IMR-90 (cell line): ENCODE data around the gene GNB1L. TPM values are rescaled to one million over a fixed set of nuclear protein-coding genes. Genes with fewer than 3 reads are reported as not detected.

ENCODE experiments used
- ATAC-seq: fragments of 200-7000 bp; cut with Tn5 transposase; 2 replicates; pipeline ENCODE4 v1.9.1; 2020; ENCODE audit warnings: low read depth, mild to moderate bottlenecking, moderate library complexity
- BruUV-seq: library from RNA; stranded (reverse); fragments of 400-500 nt; replicated peaks from 2 replicates; lab custom pipeline; 2021; lab: Mats Ljungman, UMichigan
- CTCF ChIA-PET: fragments of 300-600 bp; formaldehyde crosslinking; extraction: SDS; loops from one replicate; lab custom pipeline; 2021; ENCODE audit warnings: antibody characterized with exemption; lab: Yijun Ruan, JAX
- POLR2A ChIA-PET: fragments of 300-600 bp; sonication (Branson Sonifier 250); formaldehyde crosslinking; loops from one replicate; lab custom pipeline; 2022; ENCODE audit warnings: antibody characterized with exemption; ENCODE audit not compliant: unreplicated experiment; lab: Charles Lee
- DNase-seq: peaks from one replicate; pipeline ENCODE4 v3.0.0; 2013
- H2AFZ ChIP-seq: replicated peaks from 2 replicates; pipeline ENCODE3; 2013; ENCODE audit warnings: low read length, mild to moderate bottlenecking; ENCODE audit not compliant: poor library complexity
- H2AK5ac ChIP-seq: 2 replicates; pipeline ENCODE4 v1.6.1; 2013; ENCODE audit warnings: low read depth, low read length, inconsistent platforms
- H2AK9ac ChIP-seq: replicated peaks from 2 replicates; pipeline ENCODE3; 2013; ENCODE audit warnings: mild to moderate bottlenecking, low read depth, low read length, moderate library complexity; ENCODE audit not compliant: poor library complexity
- H2BK120ac ChIP-seq: 2 replicates; pipeline ENCODE4 v1.6.1; 2013; ENCODE audit warnings: low read depth, low read length, inconsistent platforms
- H2BK15ac ChIP-seq: 3 replicates; pipeline ENCODE4 v1.6.1; 2013; ENCODE audit warnings: low read depth, low read length, inconsistent platforms
- H2BK20ac ChIP-seq: 2 replicates; pipeline ENCODE4 v1.6.1; 2013; ENCODE audit warnings: low read depth, mild to moderate bottlenecking, inconsistent platforms, low read length, moderate library complexity
- H2BK5ac ChIP-seq: 2 replicates; pipeline ENCODE4 v1.6.1; 2013; ENCODE audit warnings: mild to moderate bottlenecking, low read depth, low read length, inconsistent platforms; ENCODE audit not compliant: poor library complexity, severe bottlenecking
- H3K14ac ChIP-seq: replicated peaks from 2 replicates; pipeline ENCODE4 v1.6.1; 2013; ENCODE audit warnings: low read depth, low read length, inconsistent platforms
- H3K18ac ChIP-seq: 2 replicates; pipeline ENCODE4 v1.6.1; 2013; ENCODE audit warnings: low read depth, low read length, control low read depth
- H3K23ac ChIP-seq: 2 replicates; pipeline ENCODE4 v1.6.1; 2013; ENCODE audit warnings: low read depth, low read length, inconsistent platforms
- H3K27ac ChIP-seq: 2 replicates; pipeline ENCODE4 v1.5.1; 2013; ENCODE audit warnings: mild to moderate bottlenecking, control low read depth, low read length; ENCODE audit not compliant: insufficient read depth
- H3K27me3 ChIP-seq: 2 replicates; pipeline ENCODE4 v1.6.1; 2013; ENCODE audit warnings: low read length; ENCODE audit not compliant: control insufficient read depth, insufficient read depth
- H3K36me3 ChIP-seq: 2 replicates; pipeline ENCODE4 v1.6.1; 2013; ENCODE audit warnings: low read length, mixed read lengths; ENCODE audit not compliant: control insufficient read depth, insufficient read depth
- H3K4ac ChIP-seq: 2 replicates; pipeline ENCODE4 v1.6.1; 2013; ENCODE audit warnings: low read depth, low read length, inconsistent platforms
- H3K4me1 ChIP-seq: 2 replicates; pipeline ENCODE4 v1.6.1; 2013; ENCODE audit warnings: low read length, mixed read lengths; ENCODE audit not compliant: control insufficient read depth, insufficient read depth
- H3K4me2 ChIP-seq: 2 replicates; pipeline ENCODE4 v1.6.1; 2013; ENCODE audit warnings: low read depth, mild to moderate bottlenecking, control low read depth, low read length, moderate library complexity
- H3K4me3 ChIP-seq: 2 replicates; pipeline ENCODE4 v1.5.1; 2013; ENCODE audit warnings: low read depth, mild to moderate bottlenecking, control low read depth, low read length, moderate library complexity; ENCODE audit not compliant: insufficient read depth
- H3K56ac ChIP-seq: 2 replicates; pipeline ENCODE4 v1.6.1; 2013; ENCODE audit warnings: low read length, inconsistent platforms; ENCODE audit not compliant: insufficient read depth; ENCODE audit errors: extremely low read depth
- H3K79me1 ChIP-seq, 2 experiments: 2 replicates each; pipeline ENCODE4 v1.6.1; 2013; ENCODE audit warnings: low read length in 2 of 2, inconsistent platforms in 1 of 2, low read depth in 1 of 2
- H3K9ac ChIP-seq: 2 replicates; pipeline ENCODE4 v1.6.1; 2013; ENCODE audit warnings: low read depth, low read length, control low read depth
- H3K9me1 ChIP-seq: 2 replicates; pipeline ENCODE4 v1.6.1; 2013; ENCODE audit warnings: low read length, inconsistent platforms; ENCODE audit not compliant: insufficient read depth
- H3K9me3 ChIP-seq: 2 replicates; pipeline ENCODE4 v1.6.1; 2013; ENCODE audit warnings: low read length; ENCODE audit not compliant: control insufficient read depth, insufficient read depth
- H4K20me1 ChIP-seq: 2 replicates; pipeline ENCODE4 v1.6.1; 2013; ENCODE audit warnings: low read length, inconsistent platforms; ENCODE audit not compliant: insufficient read depth
- H4K5ac ChIP-seq: 2 replicates; pipeline ENCODE4 v1.6.1; 2013; ENCODE audit warnings: mild to moderate bottlenecking, low read depth, low read length, control low read depth
- H4K8ac ChIP-seq, 2 experiments: 2 replicates each; pipeline ENCODE4 v1.6.1; 2013; ENCODE audit warnings: low read depth in 2 of 2, low read length in 2 of 2, control low read depth in 1 of 2, inconsistent platforms in 1 of 2
- H4K91ac ChIP-seq: 2 replicates; pipeline ENCODE4 v1.6.1; 2013; ENCODE audit warnings: low read depth, low read length, inconsistent platforms; ENCODE audit not compliant: insufficient read depth
- CEBPB ChIP-seq: IDR thresholded peaks from 2 replicates; pipeline ENCODE4 v1.6.1; 2012; ENCODE audit warnings: low read depth, low read length, improper control_type of control experiment
- CTCF ChIP-seq: conservative IDR thresholded peaks from 2 replicates; pipeline ENCODE4 v1.5.1; 2012; ENCODE audit warnings: mild to moderate bottlenecking, low read depth, low read length, improper control_type of control experiment
- ELK1 ChIP-seq: fragments of 150-350 bp; IDR thresholded peaks from 2 replicates; pipeline ENCODE4 v1.6.1; 2016; ENCODE audit warnings: low read depth, mild to moderate bottlenecking, low read length, moderate library complexity, borderline replicate concordance
- FOS ChIP-seq: fragments of 150-350 bp; IDR thresholded peaks from 2 replicates; pipeline ENCODE4 v1.6.1; 2016; ENCODE audit warnings: low read depth, low read length
- MAFK ChIP-seq: IDR thresholded peaks from 2 replicates; pipeline ENCODE4 v1.6.1; 2012; ENCODE audit warnings: low read depth, low read length, improper control_type of control experiment
- MAZ ChIP-seq: IDR thresholded peaks from 2 replicates; pipeline ENCODE4 v1.6.1; 2012; ENCODE audit warnings: low read depth, mild to moderate bottlenecking, low read length, improper control_type of control experiment, moderate library complexity, borderline replicate concordance
- MXI1 ChIP-seq: IDR thresholded peaks from 2 replicates; pipeline ENCODE4 v1.6.1; 2012; ENCODE audit warnings: low read depth, mild to moderate bottlenecking, low read length, moderate library complexity, borderline replicate concordance
- RAD21 ChIP-seq: IDR thresholded peaks from 2 replicates; pipeline ENCODE4 v1.6.1; 2012; ENCODE audit warnings: low read length, improper control_type of control experiment
- RFX5 ChIP-seq: IDR thresholded peaks from 2 replicates; pipeline ENCODE4 v1.8.0; 2012; ENCODE audit warnings: low read depth, mild to moderate bottlenecking, low read length, moderate library complexity
- SMC3 ChIP-seq: fragments of 150-350 bp; IDR thresholded peaks from 2 replicates; pipeline ENCODE4 v1.6.1; 2016; ENCODE audit warnings: low read depth, mild to moderate bottlenecking, antibody characterized with exemption, low read length, moderate library complexity
- WGBS, 2 experiments: methylation state at CpG; one replicate each; pipeline versions ENCODE4 v1.1.5 to v1.1.7; 2013; ENCODE audit warnings: missing lambda C conversion rate in 2 of 2; ENCODE audit not compliant: insufficient read length in 1 of 2; ENCODE audit errors: extremely low coverage in 2 of 2; 5-methylcytosine and 5-hydroxymethylcytosine counted together
- dilution Hi-C: fragments of 300-500 bp; cut with HindIII; formaldehyde crosslinking; loops from one replicate; pipeline ENCODE4 v1.14.3; 2018; ENCODE audit warnings: low sequenced_read_pairs; ENCODE audit not compliant: unreplicated experiment
- in situ Hi-C: fragments of 300-500 bp; cut with MboI; formaldehyde crosslinking; loops from 3 replicates; pipeline ENCODE4 v1.14.3; 2019; ENCODE audit warnings: low sequenced_read_pairs, inconsistent platforms, mixed read lengths
- intact Hi-C: fragments of 100-400 bp; cut with micrococcal nuclease; formaldehyde crosslinking; loops from 2 replicates; pipeline ENCODE4 v1.10.0; 2022
- polyA plus RNA-seq, 3 experiments: library from polyadenylated mRNA; depleted of rRNA; stranded (reverse); fragments of >200 nt; gene quantifications; 2 replicates each; pipeline ENCODE4 v1.2.3, GENCODE V29; 2012; ENCODE audit warnings: low replicate concordance in 1 of 3
- total RNA-seq: library from RNA; depleted of rRNA; stranded (reverse); fragments of >200 nt; gene quantifications from 2 replicates; pipeline ENCODE4 v1.2.3, GENCODE V29; 2012

Gene GNB1L
- total and polyA plus RNA-seq, 2 of the 4 experiments (the other 2 are of a cell fraction): 2.5 to 4.4 TPM

DNA sequence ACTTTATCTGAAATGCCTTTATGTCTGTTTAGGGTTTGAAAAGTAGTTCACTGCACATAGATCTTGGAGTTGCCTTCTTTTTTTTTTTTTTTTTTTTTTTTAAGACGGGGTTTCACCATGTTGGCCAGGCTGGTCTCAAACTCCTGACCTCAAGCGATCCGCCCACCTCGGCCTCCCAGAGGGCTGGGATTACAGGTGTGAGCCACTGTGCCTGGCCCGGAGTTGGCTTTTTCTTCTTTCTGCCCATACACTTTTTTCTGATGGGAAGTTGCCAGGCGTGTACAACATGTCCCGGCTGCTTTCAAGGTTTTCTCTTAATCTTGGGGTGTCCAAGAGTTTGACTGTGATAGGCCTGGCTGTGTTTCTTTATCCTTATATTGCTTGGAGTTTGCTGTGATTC lies 12.9 kb upstream of the GNB1L start:
- in situ Hi-C loops: no loop called here
- BruUV-seq: no TSS peak
- Histone ChIP-seq H3K36me3 (no peaks in the 10 kb centered on the region), H3K27me3 (no peaks in the 10 kb centered on the region), H3K4me3 (no peak overlapping the region), H4K20me1 (no peaks in the 10 kb centered on the region), H2AK9ac (no peak overlapping the region), H3K4ac (no peak overlapping the region), H2AK5ac (no peak overlapping the region), H3K4me1 (no peaks in the 10 kb centered on the region), H3K9me3 (no peaks in the 10 kb centered on the region), H3K4me2 (no peak overlapping the region), H3K14ac (no peak overlapping the region), H2BK15ac (no peak overlapping the region), H3K23ac (no peak overlapping the region), H2AFZ (no peak overlapping the region), H3K79me1 (no peaks in the 10 kb centered on the region), H3K9me1 (0 out of 2 replicates have a peak, but pooled peaks cover 2% of the 10 kb centered on the region), H2BK5ac (no peak overlapping the region), H4K8ac (no peak overlapping the region), H3K27ac (no peak overlapping the region), H3K56ac (no peak overlapping the region), H2BK20ac (no peak overlapping the region), H4K5ac (no peak overlapping the region), H3K18ac (no peak overlapping the region), H3K9ac (no peak overlapping the region), H4K91ac (no peak overlapping the region), H2BK120ac (no peak overlapping the region)
- CTCF ChIA-PET: interaction anchor here (0.6 kb wide), 1 partner anchor 137 kb away, joined by 3 read pairs; no protein-coding TSS in a partner anchor
- POLR2A ChIA-PET: no interaction called here
- dilution Hi-C loops: no loop called here
- WGBS, 2 experiments: no CpG with 5 or more reads among the region's 7 CpGs
- DNase-seq (no peak), ATAC-seq (no peak)
- intact Hi-C loops: no loop called here
- no peak for TF ChIP-seq RAD21
- no peak for TF ChIP-seq CEBPB
- TF ChIP-seq CTCF: no peak
- no peak for TF ChIP-seq FOS
- TF ChIP-seq SMC3: no peak
- no peak for TF ChIP-seq RFX5
- TF ChIP-seq ELK1: no peak
- TF ChIP-seq MXI1: no peak
- no peak for TF ChIP-seq MAZ
- no peak for TF ChIP-seq MAFK
